Gastrocnemius medialis (tissue), 4 donors: ENCODE data around the gene MAD1L1. TPM values are rescaled to one million over a fixed set of nuclear protein-coding genes. Genes with fewer than 3 reads are reported as not detected.

Experiments
- ATAC-seq, 2 donors: fragments of 150-250 bp; one replicate each; pipeline ENCODE4 v1.9.1; 2016
- DNase-seq, 2 donors: peaks; one replicate each; pipeline ENCODE4 v3.0.0-alpha.2; 2019
- H3K27ac ChIP-seq, 4 donors: fragments of 200-600 bp; sonication (generic); 1 replicate in 1 of 4; 2 replicates in 3 of 4; pipeline ENCODE4 v1.5.1; 2016 to 2018; ENCODE audit warnings: mild to moderate bottlenecking in 2 of 4, moderate library complexity in 1 of 4
- H3K27me3 ChIP-seq, 3 donors: fragments of 200-600 bp; sonication (generic) in 2 of 3; 1 replicate in 1 of 3; 2 replicates in 2 of 3; pipeline versions ENCODE4 v1.5.1 to v1.6.0; 2016 to 2019; ENCODE audit warnings: mild to moderate bottlenecking in 1 of 3, moderate library complexity in 1 of 3
- H3K36me3 ChIP-seq, 2 donors: fragments of 200-600 bp; sonication (generic) in 1 of 2; one replicate each; pipeline ENCODE4 v1.5.1; 2017 to 2018
- H3K4me1 ChIP-seq, 2 donors: fragments of 200-600 bp; sonication (generic) in 1 of 2; one replicate each; pipeline ENCODE4 v1.5.1; 2016 to 2017; ENCODE audit warnings: mild to moderate bottlenecking in 2 of 2
- H3K4me3 ChIP-seq, 4 donors: fragments of 200-600 bp; sonication (generic) in 3 of 4; 1 replicate in 1 of 4; 2 replicates in 3 of 4; pipeline ENCODE4 v1.5.1; 2016 to 2019; ENCODE audit warnings: mild to moderate bottlenecking in 2 of 4
- H3K9me3 ChIP-seq, 3 donors: fragments of 200-600 bp; sonication (generic) in 2 of 3; 1 replicate in 1 of 3; 2 replicates in 2 of 3; pipeline ENCODE4 v1.5.1; 2016 to 2019
- POLR2A ChIP-seq, 2 donors: fragments of 450-650 bp; IDR thresholded peaks; one replicate each; pipeline ENCODE4 v1.6.1; 2017; ENCODE audit warnings: antibody characterized with exemption in 2 of 2, mild to moderate bottlenecking in 2 of 2, moderate library complexity in 2 of 2
- in situ Hi-C, 4 donors: fragments of 200-750 bp; cut with MboI; loops; one replicate each; pipeline versions ENCODE4 v1.15.0 to v1.8.0; 2017; ENCODE audit warnings: low sequenced_read_pairs in 4 of 4
- intact Hi-C: fragments of 100-400 bp; cut with DNase I; formaldehyde crosslinking; loops from one replicate; pipeline ENCODE4 v1.15.1; 2023; ENCODE audit warnings: low total_unique reads
- total RNA-seq, 4 donors: library from RNA; depleted of rRNA; stranded (reverse); fragments of >200 nt; gene quantifications; one replicate each; pipeline versions ENCODE4 v1.1.0 to v1.2.3, GENCODE V29; 2016
- TF ChIP-seq, protein P1 (sequence below), 5 experiments: fragments of 450-650 bp in 3 of 5; fragments of 200-600 bp in 2 of 5; sonication (generic) in 2 of 5; IDR thresholded peaks in 4 of 5; conservative IDR thresholded peaks in 1 of 5; 1 replicate in 4 of 5; 2 replicates in 1 of 5; pipeline ENCODE4 v1.5.1; 2016 to 2019; ENCODE audit warnings: antibody characterized with exemption in 5 of 5, mild to moderate bottlenecking in 3 of 5, moderate library complexity in 3 of 5

MAD1L1 gene
- total RNA-seq, 4 donors from 2014 or later = 19.7 to 32.4 (median 22.7) TPM

DNA sequence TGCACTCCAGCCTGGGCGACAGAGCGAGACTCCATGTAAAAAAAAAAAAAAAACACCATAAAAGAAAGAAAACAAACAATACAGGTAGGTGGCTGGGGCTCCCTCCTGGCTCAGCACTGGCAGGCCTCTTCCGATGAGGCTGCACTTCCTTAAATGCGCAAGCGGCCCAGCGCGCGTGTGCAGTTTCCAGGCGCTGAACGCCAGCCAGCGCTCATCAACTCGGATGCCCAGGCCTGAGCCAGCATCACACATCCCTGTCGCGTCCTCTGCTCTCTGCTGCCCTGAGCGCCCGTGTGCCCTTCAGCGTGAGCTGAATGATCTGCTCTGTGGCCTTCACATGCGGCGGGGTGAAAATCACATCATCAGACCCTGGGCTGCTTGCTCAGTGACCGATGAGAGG lies 41.1 kb upstream of the MAD1L1 start:
- intact Hi-C loops = no loop called here
- no peak overlapping the region for H3K27ac ChIP-seq
- no peaks in the 10 kb centered on the region for H3K9me3 ChIP-seq
- no peak for ATAC-seq
- in situ Hi-C loops = no loop called here
- no peaks in the 10 kb centered on the region for H3K36me3 ChIP-seq
- H3K4me3 ChIP-seq = no peak overlapping the region
- H3K4me1 ChIP-seq = no peaks in the 10 kb centered on the region
- no peak for DNase-seq
- TF ChIP-seq POLR2A (IDR thresholded peaks at IDR 0.05) = no peak
- TF ChIP-seq, protein P1, sequence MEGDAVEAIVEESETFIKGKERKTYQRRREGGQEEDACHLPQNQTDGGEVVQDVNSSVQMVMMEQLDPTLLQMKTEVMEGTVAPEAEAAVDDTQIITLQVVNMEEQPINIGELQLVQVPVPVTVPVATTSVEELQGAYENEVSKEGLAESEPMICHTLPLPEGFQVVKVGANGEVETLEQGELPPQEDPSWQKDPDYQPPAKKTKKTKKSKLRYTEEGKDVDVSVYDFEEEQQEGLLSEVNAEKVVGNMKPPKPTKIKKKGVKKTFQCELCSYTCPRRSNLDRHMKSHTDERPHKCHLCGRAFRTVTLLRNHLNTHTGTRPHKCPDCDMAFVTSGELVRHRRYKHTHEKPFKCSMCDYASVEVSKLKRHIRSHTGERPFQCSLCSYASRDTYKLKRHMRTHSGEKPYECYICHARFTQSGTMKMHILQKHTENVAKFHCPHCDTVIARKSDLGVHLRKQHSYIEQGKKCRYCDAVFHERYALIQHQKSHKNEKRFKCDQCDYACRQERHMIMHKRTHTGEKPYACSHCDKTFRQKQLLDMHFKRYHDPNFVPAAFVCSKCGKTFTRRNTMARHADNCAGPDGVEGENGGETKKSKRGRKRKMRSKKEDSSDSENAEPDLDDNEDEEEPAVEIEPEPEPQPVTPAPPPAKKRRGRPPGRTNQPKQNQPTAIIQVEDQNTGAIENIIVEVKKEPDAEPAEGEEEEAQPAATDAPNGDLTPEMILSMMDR (IDR thresholded peaks at IDR 0.05 in 4 of 5, conservative IDR thresholded peaks at IDR 0.05 in 1 of 5) = no peak
- H3K27me3 ChIP-seq = no peaks in the 10 kb centered on the region

DNA sequence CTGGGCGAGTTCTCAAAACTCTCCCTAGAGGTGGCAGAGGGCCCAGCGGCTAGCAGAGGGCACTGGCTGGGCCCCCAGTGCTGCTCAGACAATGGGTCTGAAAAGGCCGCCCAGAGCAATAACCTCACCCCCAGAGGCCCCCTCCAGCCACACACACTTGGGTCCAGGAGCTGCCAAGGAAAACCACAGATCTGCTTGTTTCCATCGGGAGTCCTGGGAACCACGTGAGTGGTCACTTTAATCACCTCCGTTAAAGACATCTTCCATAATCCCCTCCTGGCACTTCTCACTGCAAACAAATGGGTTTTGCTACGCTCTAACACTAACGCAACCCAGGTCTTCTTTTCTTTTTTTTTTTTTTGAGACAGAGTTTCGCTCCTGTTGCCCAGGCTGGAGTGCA lies 39.3 kb upstream of the MAD1L1 start:
- ATAC-seq (no peak), DNase-seq (no peak)
- H3K4me1 ChIP-seq = no peaks in the 10 kb centered on the region
- H3K4me3 ChIP-seq = no peak overlapping the region
- H3K9me3 ChIP-seq = no peaks in the 10 kb centered on the region
- no peak for TF ChIP-seq POLR2A (IDR thresholded peaks at IDR 0.05)
- TF ChIP-seq, protein P1 (IDR thresholded peaks at IDR 0.05 in 4 of 5, conservative IDR thresholded peaks at IDR 0.05 in 1 of 5) = no peak
- intact Hi-C loops (no loop called here), in situ Hi-C loops (no loop called here)
- no peak overlapping the region for H3K27ac ChIP-seq
- no peaks in the 10 kb centered on the region for H3K27me3 ChIP-seq
- no peaks in the 10 kb centered on the region for H3K36me3 ChIP-seq

DNA sequence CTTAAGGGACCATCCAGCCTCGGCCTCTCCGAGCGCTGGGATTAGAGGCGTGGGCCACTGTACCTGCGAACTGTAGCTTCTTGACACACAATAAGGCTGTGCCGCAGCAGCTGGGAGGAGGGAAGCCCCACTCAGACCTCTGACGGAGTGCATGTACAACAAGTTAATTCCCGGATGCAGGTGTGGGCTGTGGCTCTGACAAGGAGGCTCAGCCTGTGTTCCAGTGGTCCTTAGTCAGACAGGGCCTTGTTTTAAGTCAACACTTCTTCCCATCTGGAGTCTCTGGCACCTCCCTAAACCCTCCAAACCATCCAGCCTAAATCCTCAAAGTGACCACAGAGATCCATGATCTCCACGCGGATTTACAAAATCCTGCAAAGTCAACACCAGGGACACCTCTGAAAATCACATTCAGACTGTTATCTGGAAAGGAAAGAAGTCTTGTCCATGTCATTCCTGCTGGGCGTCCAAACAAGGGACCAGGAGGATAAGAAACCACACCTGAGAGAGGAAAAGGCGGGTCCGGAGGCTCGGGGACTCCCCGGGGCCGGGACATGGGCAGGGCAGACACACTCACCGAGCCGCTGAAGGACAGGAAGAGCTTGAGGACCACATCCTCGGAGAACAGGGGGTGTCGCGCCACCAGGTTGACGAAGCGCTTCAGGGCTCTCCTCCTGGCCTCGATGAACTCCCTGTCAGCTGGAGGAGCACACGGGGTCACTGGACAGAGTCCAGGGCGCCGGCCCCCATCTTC lies 38.7 kb upstream of the MAD1L1 start:
- Histone ChIP-seq H3K9me3 (no peaks in the 10 kb centered on the region), H3K27me3 (no peaks in the 10 kb centered on the region), H3K27ac (no peak overlapping the region), H3K36me3 (no peaks in the 10 kb centered on the region), H3K4me3 (no peak overlapping the region), H3K4me1 (no peaks in the 10 kb centered on the region)
- intact Hi-C loops = no loop called here
- no peak for DNase-seq
- no peak for ATAC-seq
- in situ Hi-C loops = no loop called here
- TF ChIP-seq POLR2A (IDR thresholded peaks at IDR 0.05) = no peak
- TF ChIP-seq, protein P1 (IDR thresholded peaks at IDR 0.05 in 4 of 5, conservative IDR thresholded peaks at IDR 0.05 in 1 of 5) = no peak

DNA sequence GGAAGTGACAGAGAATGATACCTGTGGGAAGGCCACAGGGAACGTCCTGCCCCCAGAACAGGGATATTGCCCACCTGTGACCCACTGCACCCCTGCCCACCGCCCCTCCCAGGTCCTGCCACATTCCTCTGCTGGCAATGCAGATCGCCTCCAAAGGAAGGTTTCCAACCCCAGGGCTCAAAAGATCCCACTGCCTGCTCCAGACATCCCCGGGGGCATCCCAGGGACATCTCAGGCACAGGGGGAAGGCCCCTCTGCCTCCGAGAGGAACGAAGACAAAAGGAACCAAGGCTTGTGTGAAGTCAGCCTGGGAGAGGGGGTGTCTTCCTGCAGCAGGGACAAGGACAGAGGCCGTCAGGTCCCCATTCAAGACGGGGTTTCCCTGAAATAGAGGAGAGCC lies 37.8 kb upstream of the MAD1L1 start:
- no peak overlapping the region for H3K4me3 ChIP-seq
- no peak for ATAC-seq
- no peak overlapping the region for H3K27ac ChIP-seq
- intact Hi-C loops (no loop called here), in situ Hi-C loops (no loop called here)
- H3K9me3 ChIP-seq = no peaks in the 10 kb centered on the region
- TF ChIP-seq, protein P1 (IDR thresholded peaks at IDR 0.05 in 4 of 5, conservative IDR thresholded peaks at IDR 0.05 in 1 of 5) = no peak
- no peak for TF ChIP-seq POLR2A (IDR thresholded peaks at IDR 0.05)
- no peaks in the 10 kb centered on the region for H3K36me3 ChIP-seq
- no peaks in the 10 kb centered on the region for H3K4me1 ChIP-seq
- no peak for DNase-seq
- no peaks in the 10 kb centered on the region for H3K27me3 ChIP-seq
